OCI-LY1 (cell line): Measurements from ENCODE around the gene SDC3.

Experiments used
- H2AFZ ChIP-seq: fragments of 200-600 bp; sonication (generic), shearing (Covaris generic); 2 replicates; pipeline ENCODE4 v1.6.0; 2014; ENCODE audit warnings: antibody characterized with exemption, mild to moderate bottlenecking, low read length
- H3F3A ChIP-seq: fragments of 200-600 bp; sonication (generic), shearing (Covaris generic); 2 replicates; pipeline ENCODE4 v1.6.0; 2014; ENCODE audit warnings: mild to moderate bottlenecking, antibody characterized with exemption, low read length, moderate library complexity; ENCODE audit not compliant: insufficient read depth
- H3K27ac ChIP-seq: fragments of 200-600 bp; sonication (generic); 2 replicates; pipeline ENCODE4 v1.5.1; 2014; ENCODE audit warnings: low read length, mixed run types, mild to moderate bottlenecking, low read depth; ENCODE audit not compliant: poor library complexity, severe bottlenecking
- H3K27me3 ChIP-seq: fragments of 200-600 bp; sonication (generic); 2 replicates; pipeline ENCODE4 v1.6.0; 2014; ENCODE audit warnings: antibody characterized with exemption, mild to moderate bottlenecking, low read length, moderate library complexity; ENCODE audit not compliant: insufficient read depth
- H3K36me3 ChIP-seq: fragments of 200-600 bp; sonication (generic); 2 replicates; pipeline ENCODE4 v1.6.1; 2014; ENCODE audit warnings: mild to moderate bottlenecking, antibody characterized with exemption, low read length, moderate library complexity, mixed read lengths; ENCODE audit not compliant: insufficient read depth
- H3K4me1 ChIP-seq: fragments of 200-600 bp; sonication (generic); 2 replicates; pipeline ENCODE4 v1.5.1; 2014; ENCODE audit warnings: mild to moderate bottlenecking, low read length, moderate library complexity; ENCODE audit not compliant: insufficient read depth, severe bottlenecking
- H3K4me2 ChIP-seq: fragments of 200-600 bp; sonication (generic), shearing (Covaris generic); 2 replicates; pipeline ENCODE4 v1.6.1; 2014; ENCODE audit warnings: low read length
- H3K4me3 ChIP-seq: fragments of 200-600 bp; sonication (generic); 2 replicates; pipeline ENCODE4 v1.5.1; 2014; ENCODE audit warnings: low read length, low read depth, mild to moderate bottlenecking, mixed read lengths; ENCODE audit not compliant: poor library complexity, severe bottlenecking
- H3K79me2 ChIP-seq: fragments of 200-600 bp; shearing (Covaris generic); 2 replicates; pipeline ENCODE4 v1.6.1; 2016; ENCODE audit warnings: mixed run types, low read length, mixed read lengths; ENCODE audit not compliant: insufficient read depth
- H3K9ac ChIP-seq: fragments of 200-600 bp; sonication (generic), shearing (Covaris generic); 2 replicates; pipeline ENCODE4 v1.6.1; 2014; ENCODE audit warnings: mild to moderate bottlenecking, low read length, mixed read lengths
- H3K9me2 ChIP-seq: fragments of 200-600 bp; sonication (generic), shearing (Covaris generic); 2 replicates; pipeline ENCODE4 v1.6.1; 2014; ENCODE audit warnings: low read depth, mild to moderate bottlenecking, low read length, mixed read lengths
- H3K9me3 ChIP-seq: fragments of 200-600 bp; shearing (Covaris generic); 2 replicates; pipeline ENCODE4 v1.6.1; 2014; ENCODE audit warnings: low read length, mixed read lengths
- H4K20me1 ChIP-seq: fragments of 200-600 bp; sonication (generic), shearing (Covaris generic); 2 replicates; pipeline ENCODE4 v1.6.0; 2016; ENCODE audit warnings: mild to moderate bottlenecking, low read length; ENCODE audit not compliant: insufficient read depth
- CTCF ChIP-seq: fragments of 200-600 bp; sonication (generic), shearing (Covaris generic); IDR thresholded peaks from 2 replicates; pipeline ENCODE4 v1.5.1; 2017; ENCODE audit warnings: mild to moderate bottlenecking, antibody characterized with exemption, low read length, moderate library complexity, mixed read lengths
- EZH2 ChIP-seq: fragments of 200-600 bp; sonication (generic), shearing (Covaris generic); IDR thresholded peaks from 2 replicates; pipeline ENCODE4 v1.8.0; 2017; ENCODE audit warnings: borderline replicate concordance, mixed run types, mild to moderate bottlenecking, antibody characterized with exemption, low read length, moderate library complexity, mixed read lengths

Gene SDC3

GRCh38 chr1:30934613-30935012 is 26.1 kb upstream of the SDC3 start:
- H2AFZ ChIP-seq, result no peak overlapping the region
- no peak for TF ChIP-seq CTCF
- TF ChIP-seq EZH2, result no peak
- no peaks in the 10 kb centered on the region for H3K9me3 ChIP-seq
- no peaks in the 10 kb centered on the region for H3K9me2 ChIP-seq
- H3K36me3 ChIP-seq, result peaks cover 74% of the 10 kb centered on the region
- no peaks in the 10 kb centered on the region for H4K20me1 ChIP-seq
- no peaks in the 10 kb centered on the region for H3K27me3 ChIP-seq
- H3K9ac ChIP-seq, result no peak overlapping the region
- no peak overlapping the region for H3K27ac ChIP-seq
- no peak overlapping the region for H3K4me3 ChIP-seq
- peaks cover 5% of the 10 kb centered on the region for H3K4me1 ChIP-seq
- H3F3A ChIP-seq, result no peaks in the 10 kb centered on the region
- no peak overlapping the region for H3K4me2 ChIP-seq
- no peaks in the 10 kb centered on the region for H3K79me2 ChIP-seq

- H3K4me3 ChIP-seq, result no peak overlapping the region
- H3K27ac ChIP-seq, result no peak overlapping the region
- H3F3A ChIP-seq, result no peaks in the 10 kb centered on the region
- H2AFZ ChIP-seq, result no peak overlapping the region
- H3K9me2 ChIP-seq, result no peaks in the 10 kb centered on the region
- H4K20me1 ChIP-seq, result no peaks in the 10 kb centered on the region
- peaks cover 67% of the 10 kb centered on the region for H3K36me3 ChIP-seq
- H3K79me2 ChIP-seq, result no peaks in the 10 kb centered on the region
- H3K4me2 ChIP-seq, result no peak overlapping the region
- no peaks in the 10 kb centered on the region for H3K9me3 ChIP-seq
- H3K27me3 ChIP-seq, result no peaks in the 10 kb centered on the region
- no peak overlapping the region for H3K9ac ChIP-seq
- peaks cover 5% of the 10 kb centered on the region for H3K4me1 ChIP-seq
- TF ChIP-seq EZH2 (no peak), CTCF (no peak)
Observed at GRCh38 chr1:30933874-30934252, 25.3 kb upstream of the SDC3 start.

- Histone ChIP-seq H3K79me2 (no peaks in the 10 kb centered on the region), H3K4me3 (no peak overlapping the region), H3K9me2 (no peaks in the 10 kb centered on the region), H3K36me3 (peaks cover 42% of the 10 kb centered on the region), H3K9me3 (no peaks in the 10 kb centered on the region), H3K27me3 (no peaks in the 10 kb centered on the region), H3K27ac (no peak overlapping the region), H2AFZ (no peak overlapping the region), H4K20me1 (no peaks in the 10 kb centered on the region), H3K4me2 (no peak overlapping the region), H3F3A (no peaks in the 10 kb centered on the region), H3K9ac (no peak overlapping the region), H3K4me1 (peaks cover 5% of the 10 kb centered on the region)
- TF ChIP-seq CTCF (no peak), EZH2 (no peak)
Observed at GRCh38 chr1:30930631-30931173, 22.1 kb upstream of the SDC3 start.
